HEK293 (cell line): Measurements from ENCODE around the gene EMP1.

Source experiments
- ZFP37 ChIP-seq: fragments of 450-650 bp; formaldehyde crosslinking; IDR thresholded peaks from 2 replicates; pipeline ENCODE4 v1.5.1; 2016; ENCODE audit warnings: missing biosample characterization, missing genetic modification characterization
- ZNF274 ChIP-seq, 2 experiments: fragments of 200-500 bp in 1 of 2; fragments of 450-650 bp in 1 of 2; sonication (Bioruptor generic) in 1 of 2; formaldehyde crosslinking in 1 of 2; IDR thresholded peaks; 2 replicates each; pipeline versions ENCODE4 v1.5.1 to v1.6.1; 2014 to 2016; ENCODE audit warnings: borderline replicate concordance in 1 of 2, inconsistent platforms in 1 of 2, low read length in 1 of 2, missing biosample characterization in 1 of 2, missing genetic modification characterization in 1 of 2
- TF ChIP-seq, protein P1 (sequence below): fragments of 450-650 bp; formaldehyde crosslinking; IDR thresholded peaks from 2 replicates; pipeline ENCODE4 v1.5.1; 2016; ENCODE audit warnings: missing biosample characterization, missing genetic modification characterization
- TF ChIP-seq, protein P2 (sequence below): fragments of 450-650 bp; formaldehyde crosslinking; IDR thresholded peaks from 2 replicates; pipeline ENCODE4 v1.5.1; 2016; ENCODE audit warnings: missing biosample characterization, missing genetic modification characterization
- TF ChIP-seq, protein P3 (sequence below): fragments of 450-650 bp; IDR thresholded peaks from 2 replicates; pipeline ENCODE4 v1.5.1; 2018; ENCODE audit warnings: missing biosample characterization, mild to moderate bottlenecking, missing genetic modification characterization

DNA sequence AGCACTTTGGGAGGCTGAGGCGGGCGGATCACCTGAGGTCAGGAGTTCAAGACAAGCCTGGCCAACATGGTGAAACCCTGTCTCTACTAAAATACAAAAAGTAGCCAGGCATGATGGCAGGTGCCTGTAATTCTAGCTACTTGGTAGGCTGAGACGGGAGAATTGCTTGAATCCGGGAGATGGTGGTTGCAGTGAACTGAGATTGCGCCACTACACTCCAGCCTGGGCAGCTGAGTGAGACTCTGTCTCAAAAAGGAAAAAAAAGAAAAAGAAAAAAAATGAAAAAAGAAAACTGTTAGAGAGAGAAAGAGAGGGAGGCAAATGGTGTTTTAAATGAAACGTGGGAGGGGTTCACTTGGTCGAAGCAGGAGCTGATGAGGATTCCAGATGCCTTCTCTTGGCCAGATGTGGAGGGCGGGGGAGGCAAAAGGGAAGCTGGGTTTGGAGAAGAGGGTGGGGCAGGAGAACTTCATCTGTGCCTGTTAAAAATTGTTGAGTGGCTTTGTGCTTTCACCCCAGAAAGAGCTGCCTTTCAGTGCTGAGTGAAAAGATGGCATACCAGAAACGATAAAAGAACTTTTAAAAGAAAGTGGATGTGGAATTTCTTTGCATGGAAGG, 1.1 kb downstream of the EMP1 start:
- TF ChIP-seq, protein P1, sequence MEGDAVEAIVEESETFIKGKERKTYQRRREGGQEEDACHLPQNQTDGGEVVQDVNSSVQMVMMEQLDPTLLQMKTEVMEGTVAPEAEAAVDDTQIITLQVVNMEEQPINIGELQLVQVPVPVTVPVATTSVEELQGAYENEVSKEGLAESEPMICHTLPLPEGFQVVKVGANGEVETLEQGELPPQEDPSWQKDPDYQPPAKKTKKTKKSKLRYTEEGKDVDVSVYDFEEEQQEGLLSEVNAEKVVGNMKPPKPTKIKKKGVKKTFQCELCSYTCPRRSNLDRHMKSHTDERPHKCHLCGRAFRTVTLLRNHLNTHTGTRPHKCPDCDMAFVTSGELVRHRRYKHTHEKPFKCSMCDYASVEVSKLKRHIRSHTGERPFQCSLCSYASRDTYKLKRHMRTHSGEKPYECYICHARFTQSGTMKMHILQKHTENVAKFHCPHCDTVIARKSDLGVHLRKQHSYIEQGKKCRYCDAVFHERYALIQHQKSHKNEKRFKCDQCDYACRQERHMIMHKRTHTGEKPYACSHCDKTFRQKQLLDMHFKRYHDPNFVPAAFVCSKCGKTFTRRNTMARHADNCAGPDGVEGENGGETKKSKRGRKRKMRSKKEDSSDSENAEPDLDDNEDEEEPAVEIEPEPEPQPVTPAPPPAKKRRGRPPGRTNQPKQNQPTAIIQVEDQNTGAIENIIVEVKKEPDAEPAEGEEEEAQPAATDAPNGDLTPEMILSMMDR (tag by site-specific recombination) = no peak
- TF ChIP-seq, protein P2, sequence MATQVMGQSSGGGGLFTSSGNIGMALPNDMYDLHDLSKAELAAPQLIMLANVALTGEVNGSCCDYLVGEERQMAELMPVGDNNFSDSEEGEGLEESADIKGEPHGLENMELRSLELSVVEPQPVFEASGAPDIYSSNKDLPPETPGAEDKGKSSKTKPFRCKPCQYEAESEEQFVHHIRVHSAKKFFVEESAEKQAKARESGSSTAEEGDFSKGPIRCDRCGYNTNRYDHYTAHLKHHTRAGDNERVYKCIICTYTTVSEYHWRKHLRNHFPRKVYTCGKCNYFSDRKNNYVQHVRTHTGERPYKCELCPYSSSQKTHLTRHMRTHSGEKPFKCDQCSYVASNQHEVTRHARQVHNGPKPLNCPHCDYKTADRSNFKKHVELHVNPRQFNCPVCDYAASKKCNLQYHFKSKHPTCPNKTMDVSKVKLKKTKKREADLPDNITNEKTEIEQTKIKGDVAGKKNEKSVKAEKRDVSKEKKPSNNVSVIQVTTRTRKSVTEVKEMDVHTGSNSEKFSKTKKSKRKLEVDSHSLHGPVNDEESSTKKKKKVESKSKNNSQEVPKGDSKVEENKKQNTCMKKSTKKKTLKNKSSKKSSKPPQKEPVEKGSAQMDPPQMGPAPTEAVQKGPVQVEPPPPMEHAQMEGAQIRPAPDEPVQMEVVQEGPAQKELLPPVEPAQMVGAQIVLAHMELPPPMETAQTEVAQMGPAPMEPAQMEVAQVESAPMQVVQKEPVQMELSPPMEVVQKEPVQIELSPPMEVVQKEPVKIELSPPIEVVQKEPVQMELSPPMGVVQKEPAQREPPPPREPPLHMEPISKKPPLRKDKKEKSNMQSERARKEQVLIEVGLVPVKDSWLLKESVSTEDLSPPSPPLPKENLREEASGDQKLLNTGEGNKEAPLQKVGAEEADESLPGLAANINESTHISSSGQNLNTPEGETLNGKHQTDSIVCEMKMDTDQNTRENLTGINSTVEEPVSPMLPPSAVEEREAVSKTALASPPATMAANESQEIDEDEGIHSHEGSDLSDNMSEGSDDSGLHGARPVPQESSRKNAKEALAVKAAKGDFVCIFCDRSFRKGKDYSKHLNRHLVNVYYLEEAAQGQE (tag by site-specific recombination) = no peak
- TF ChIP-seq ZNF274 (IDR thresholded peaks at IDR 0.05; ENCODE audit: low read length) (no peak), ZNF274 (tag by site-specific recombination; IDR thresholded peaks at IDR 0.05; ENCODE audit: borderline replicate concordance) (no peak), ZFP37 (tag by site-specific recombination) (no peak)
- TF ChIP-seq, protein P3, sequence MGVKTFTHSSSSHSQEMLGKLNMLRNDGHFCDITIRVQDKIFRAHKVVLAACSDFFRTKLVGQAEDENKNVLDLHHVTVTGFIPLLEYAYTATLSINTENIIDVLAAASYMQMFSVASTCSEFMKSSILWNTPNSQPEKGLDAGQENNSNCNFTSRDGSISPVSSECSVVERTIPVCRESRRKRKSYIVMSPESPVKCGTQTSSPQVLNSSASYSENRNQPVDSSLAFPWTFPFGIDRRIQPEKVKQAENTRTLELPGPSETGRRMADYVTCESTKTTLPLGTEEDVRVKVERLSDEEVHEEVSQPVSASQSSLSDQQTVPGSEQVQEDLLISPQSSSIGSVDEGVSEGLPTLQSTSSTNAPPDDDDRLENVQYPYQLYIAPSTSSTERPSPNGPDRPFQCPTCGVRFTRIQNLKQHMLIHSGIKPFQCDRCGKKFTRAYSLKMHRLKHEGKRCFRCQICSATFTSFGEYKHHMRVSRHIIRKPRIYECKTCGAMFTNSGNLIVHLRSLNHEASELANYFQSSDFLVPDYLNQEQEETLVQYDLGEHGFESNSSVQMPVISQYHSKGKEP (tag by site-specific recombination) = no peak
